Stimulated activated naive CD8-positive, alpha-beta T cell treated with anti-CD3 and anti-CD28 coated beads, Interleukin-15, Interleukin-2, amounts not matched to agents 100 U/mL and 50 U/mL, for 24 hours (primary cell): ENCODE data around the gene EHD4.

Source experiments
- ATAC-seq: fragments of 150-1000 bp; cut with Tn5 transposase; one replicate; pipeline ENCODE4 v1.10.0; 2021
- DNase-seq: peaks from one replicate; pipeline ENCODE4 v3.0.0; 2021

EHD4 gene

GRCh38 chr15:41980654-41981323, 8.4 kb upstream of the EHD4 start:
- DNase-seq, result no peak
- ATAC-seq, result no peak

- DNase-seq (no peak), ATAC-seq (no peak)
These were observed 7.3 kb upstream of the EHD4 start for GRCh38 chr15:41979493-41980266.

GRCh38 chr15:41978534-41978933, 6.2 kb upstream of the EHD4 start:
- DNase-seq, result no peak

GRCh38 chr15:41977757-41978383, 5.5 kb upstream of the EHD4 start:
- no peak for ATAC-seq
- DNase-seq, result no peak

More at GRCh38 chr15:41978534-41978933, 6.2 kb upstream of the EHD4 start:
- no peak for ATAC-seq

- ATAC-seq (no peak), DNase-seq (no peak)
These were observed 3.3 kb upstream of the EHD4 start for GRCh38 chr15:41975669-41976068.

- ATAC-seq, result no peak
- DNase-seq, result no peak
These were observed 1.7 kb upstream of the EHD4 start for GRCh38 chr15:41974041-41974440.

- ATAC-seq (peak; percentile 21), DNase-seq (peak; percentile 49)
These were observed 483 bp downstream of the EHD4 start for GRCh38 chr15:41971895-41972252.

GRCh38 chr15:41971089-41971894, 1.1 kb downstream of the EHD4 start:
- ATAC-seq (peak; percentile 78), DNase-seq (peak; percentile 77)

GRCh38 chr15:41970456-41970855, 1.9 kb downstream of the EHD4 start:
- no peak for ATAC-seq
- DNase-seq, result no peak

GRCh38 chr15:41969851-41970431, 2.4 kb downstream of the EHD4 start:
- peak; percentile 33 for DNase-seq
- ATAC-seq, result peak; percentile 1

GRCh38 chr15:41968701-41969100, 3.7 kb downstream of the EHD4 start:
- DNase-seq (no peak), ATAC-seq (no peak)

GRCh38 chr15:41967506-41968206, 4.7 kb downstream of the EHD4 start:
- no peak for DNase-seq
- ATAC-seq, result no peak

GRCh38 chr15:41966920-41967465, 5.4 kb downstream of the EHD4 start:
- DNase-seq (no peak), ATAC-seq (no peak)

GRCh38 chr15:41966414-41966812, 5.9 kb downstream of the EHD4 start:
- no peak for DNase-seq
- no peak for ATAC-seq

GRCh38 chr15:41965441-41966413, 6.6 kb downstream of the EHD4 start:
- ATAC-seq (no peak), DNase-seq (no peak)

GRCh38 chr15:41961595-41962202, 10.7 kb downstream of the EHD4 start:
- DNase-seq (no peak), ATAC-seq (no peak)

- DNase-seq, result no peak
These were observed 11.3 kb downstream of the EHD4 start for GRCh38 chr15:41961001-41961518.

GRCh38 chr15:41958002-41958420, 14.3 kb downstream of the EHD4 start:
- no peak for DNase-seq
- ATAC-seq, result no peak

More at GRCh38 chr15:41961001-41961518, 11.3 kb downstream of the EHD4 start:
- no peak for ATAC-seq
